ENCODE results near the gene DHRS7B.

GRCh38 chr17:21113049-21113690 is 13.6 kb upstream of the DHRS7B start:
- TF ChIP-seq, protein P1, sequence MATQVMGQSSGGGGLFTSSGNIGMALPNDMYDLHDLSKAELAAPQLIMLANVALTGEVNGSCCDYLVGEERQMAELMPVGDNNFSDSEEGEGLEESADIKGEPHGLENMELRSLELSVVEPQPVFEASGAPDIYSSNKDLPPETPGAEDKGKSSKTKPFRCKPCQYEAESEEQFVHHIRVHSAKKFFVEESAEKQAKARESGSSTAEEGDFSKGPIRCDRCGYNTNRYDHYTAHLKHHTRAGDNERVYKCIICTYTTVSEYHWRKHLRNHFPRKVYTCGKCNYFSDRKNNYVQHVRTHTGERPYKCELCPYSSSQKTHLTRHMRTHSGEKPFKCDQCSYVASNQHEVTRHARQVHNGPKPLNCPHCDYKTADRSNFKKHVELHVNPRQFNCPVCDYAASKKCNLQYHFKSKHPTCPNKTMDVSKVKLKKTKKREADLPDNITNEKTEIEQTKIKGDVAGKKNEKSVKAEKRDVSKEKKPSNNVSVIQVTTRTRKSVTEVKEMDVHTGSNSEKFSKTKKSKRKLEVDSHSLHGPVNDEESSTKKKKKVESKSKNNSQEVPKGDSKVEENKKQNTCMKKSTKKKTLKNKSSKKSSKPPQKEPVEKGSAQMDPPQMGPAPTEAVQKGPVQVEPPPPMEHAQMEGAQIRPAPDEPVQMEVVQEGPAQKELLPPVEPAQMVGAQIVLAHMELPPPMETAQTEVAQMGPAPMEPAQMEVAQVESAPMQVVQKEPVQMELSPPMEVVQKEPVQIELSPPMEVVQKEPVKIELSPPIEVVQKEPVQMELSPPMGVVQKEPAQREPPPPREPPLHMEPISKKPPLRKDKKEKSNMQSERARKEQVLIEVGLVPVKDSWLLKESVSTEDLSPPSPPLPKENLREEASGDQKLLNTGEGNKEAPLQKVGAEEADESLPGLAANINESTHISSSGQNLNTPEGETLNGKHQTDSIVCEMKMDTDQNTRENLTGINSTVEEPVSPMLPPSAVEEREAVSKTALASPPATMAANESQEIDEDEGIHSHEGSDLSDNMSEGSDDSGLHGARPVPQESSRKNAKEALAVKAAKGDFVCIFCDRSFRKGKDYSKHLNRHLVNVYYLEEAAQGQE (IDR thresholded peaks at IDR 0.05; ENCODE audit: insufficient read depth in 1 of 2, low read depth in 2 of 2, low read length in 2 of 2) = no peak
- TF ChIP-seq POLR2AphosphoS5 (IDR thresholded peaks at IDR 0.05; ENCODE audit: low read depth, low read length) (no peak), SIN3A (IDR thresholded peaks at IDR 0.05; ENCODE audit: borderline replicate concordance, insufficient read depth, low read length) (no peak), FOXP2 (optimal IDR thresholded peaks at IDR 0.05; ENCODE audit: borderline replicate concordance, extremely low read depth, extremely low read length, insufficient read depth) (no peak)
